ENCODE data around the gene SKAP2.

The SKAP2 gene

DNA sequence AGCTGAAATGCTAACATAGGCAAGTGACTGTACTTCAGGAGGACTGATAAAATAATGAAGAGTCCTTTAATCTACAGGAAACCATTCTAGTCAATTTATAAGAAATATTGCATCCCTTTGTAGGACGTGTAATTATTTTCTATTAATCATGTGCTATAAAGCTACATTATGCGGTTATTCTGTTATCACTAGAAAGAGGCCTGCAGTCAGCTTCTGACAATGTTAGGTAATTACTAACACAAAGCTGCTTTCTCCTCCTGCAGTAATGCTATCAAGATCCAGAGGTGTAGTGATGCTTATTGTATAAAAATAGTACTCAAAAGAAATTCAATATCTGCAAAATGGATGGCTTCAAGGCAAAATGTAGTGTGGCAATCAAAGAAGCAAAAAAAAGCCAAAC, 191.1 kb downstream of the SKAP2 start:
- no peaks in the 10 kb centered on the region for H3K9me3 Mint-ChIP-seq
- no peak for ATAC-seq (replicated peaks)
- H3K27me3 Mint-ChIP-seq, result no peaks in the 10 kb centered on the region
- no peak for DNase-seq
- no peak overlapping the region for H3K4me3 Mint-ChIP-seq
- no peak overlapping the region for H3K27ac Mint-ChIP-seq
- H3K4me1 Mint-ChIP-seq (ENCODE audit: low read depth in 2 of 2), result no peaks in the 10 kb centered on the region
- no peaks in the 10 kb centered on the region for H3K36me3 Mint-ChIP-seq (ENCODE audit: insufficient read depth)

- no peaks in the 10 kb centered on the region for H3K36me3 Mint-ChIP-seq (ENCODE audit: insufficient read depth)
- no peaks in the 10 kb centered on the region for H3K4me1 Mint-ChIP-seq (ENCODE audit: low read depth in 2 of 2)
- H3K27me3 Mint-ChIP-seq, result no peaks in the 10 kb centered on the region
- no peak for DNase-seq
- no peaks in the 10 kb centered on the region for H3K9me3 Mint-ChIP-seq
- no peak for ATAC-seq (replicated peaks)
- no peak overlapping the region for H3K4me3 Mint-ChIP-seq
- H3K27ac Mint-ChIP-seq, result no peak overlapping the region
Measured at GRCh38 chr7:26670841-26671240, 193.5 kb downstream of the SKAP2 start.

GRCh38 chr7:26670290-26670689, 194.1 kb downstream of the SKAP2 start:
- H3K4me3 Mint-ChIP-seq, result no peak overlapping the region
- H3K27me3 Mint-ChIP-seq, result no peaks in the 10 kb centered on the region
- H3K27ac Mint-ChIP-seq, result no peak overlapping the region
- peaks cover 1% of the 10 kb centered on the region in 2 donors for H3K4me1 Mint-ChIP-seq (ENCODE audit: low read depth in 2 of 2)
- H3K36me3 Mint-ChIP-seq (ENCODE audit: insufficient read depth), result no peaks in the 10 kb centered on the region
- DNase-seq, result no peak
- no peaks in the 10 kb centered on the region for H3K9me3 Mint-ChIP-seq
- no peak for ATAC-seq (replicated peaks)

DNA sequence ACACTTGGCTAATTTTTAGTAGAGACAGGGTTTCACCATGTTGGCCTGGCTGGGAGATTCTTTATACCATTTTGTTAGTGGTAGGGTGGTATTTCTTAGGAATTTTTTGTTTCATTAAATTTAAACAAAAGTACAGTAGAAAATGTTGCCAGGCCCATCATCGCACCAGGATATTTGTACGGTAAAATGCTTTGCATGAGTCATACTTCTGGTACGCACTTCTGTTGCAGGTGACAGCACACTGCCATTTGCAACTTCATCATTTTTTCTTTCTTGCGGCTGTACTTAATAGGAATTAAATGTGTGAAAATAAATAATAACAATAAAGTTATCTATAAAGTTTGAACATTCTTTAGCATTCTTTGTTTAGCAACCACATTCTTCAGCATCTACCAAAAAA, 195.6 kb downstream of the SKAP2 start:
- Mint-ChIP-seq H3K4me1 (ENCODE audit: low read depth in 2 of 2) (peaks cover 6 to 7% of the 10 kb centered on the region in 2 donors), H3K27me3 (no peaks in the 10 kb centered on the region), H3K36me3 (ENCODE audit: insufficient read depth) (no peaks in the 10 kb centered on the region), H3K9me3 (no peaks in the 10 kb centered on the region), H3K27ac (no peak overlapping the region), H3K4me3 (no peak overlapping the region)
- no peak for DNase-seq
- no peak for ATAC-seq (replicated peaks)

- Mint-ChIP-seq H3K4me1 (ENCODE audit: low read depth in 2 of 2) (peaks cover 6 to 7% of the 10 kb centered on the region in 2 donors), H3K27me3 (no peaks in the 10 kb centered on the region), H3K36me3 (ENCODE audit: insufficient read depth) (no peaks in the 10 kb centered on the region), H3K9me3 (no peaks in the 10 kb centered on the region), H3K27ac (no peak overlapping the region), H3K4me3 (no peak overlapping the region)
- DNase-seq (peak; percentile 28 to 33 (median 31)), ATAC-seq (replicated peaks) (peak; percentile 58)
Measured at GRCh38 chr7:26667514-26668133, 196.8 kb downstream of the SKAP2 start.

GRCh38 chr7:26664735-26665416, 199.5 kb downstream of the SKAP2 start:
- no peaks in the 10 kb centered on the region for H3K9me3 Mint-ChIP-seq
- H3K27ac Mint-ChIP-seq, result peak overlapping the region in 1 of 2 donors; percentile 51
- H3K4me3 Mint-ChIP-seq, result peak overlapping the region; percentile 1 to 34
- ATAC-seq (replicated peaks) (peak; percentile 89), DNase-seq (peak in 1 of 3 experiments; percentile 15)
- H3K4me1 Mint-ChIP-seq (ENCODE audit: low read depth in 2 of 2), result peaks cover 6 to 7% of the 10 kb centered on the region in 2 donors
- H3K36me3 Mint-ChIP-seq (ENCODE audit: insufficient read depth), result no peaks in the 10 kb centered on the region
- no peaks in the 10 kb centered on the region for H3K27me3 Mint-ChIP-seq

GRCh38 chr7:26664274-26664673, 200.1 kb downstream of the SKAP2 start:
- ATAC-seq (replicated peaks) (no peak), DNase-seq (no peak)
- Mint-ChIP-seq H3K9me3 (no peaks in the 10 kb centered on the region), H3K27me3 (no peaks in the 10 kb centered on the region), H3K4me3 (peak overlapping the region in 1 of 2 donors; percentile 1), H3K4me1 (ENCODE audit: low read depth in 2 of 2) (peaks cover 6 to 7% of the 10 kb centered on the region in 2 donors), H3K36me3 (ENCODE audit: insufficient read depth) (no peaks in the 10 kb centered on the region), H3K27ac (no peak overlapping the region)

GRCh38 chr7:26663874-26664273, 200.5 kb downstream of the SKAP2 start:
- no peak overlapping the region for H3K4me3 Mint-ChIP-seq
- no peaks in the 10 kb centered on the region for H3K9me3 Mint-ChIP-seq
- DNase-seq (no peak), ATAC-seq (replicated peaks) (no peak)
- H3K4me1 Mint-ChIP-seq (ENCODE audit: low read depth in 2 of 2), result peaks cover 6 to 7% of the 10 kb centered on the region in 2 donors
- H3K36me3 Mint-ChIP-seq (ENCODE audit: insufficient read depth), result no peaks in the 10 kb centered on the region
- no peaks in the 10 kb centered on the region for H3K27me3 Mint-ChIP-seq
- H3K27ac Mint-ChIP-seq, result no peak overlapping the region

DNA sequence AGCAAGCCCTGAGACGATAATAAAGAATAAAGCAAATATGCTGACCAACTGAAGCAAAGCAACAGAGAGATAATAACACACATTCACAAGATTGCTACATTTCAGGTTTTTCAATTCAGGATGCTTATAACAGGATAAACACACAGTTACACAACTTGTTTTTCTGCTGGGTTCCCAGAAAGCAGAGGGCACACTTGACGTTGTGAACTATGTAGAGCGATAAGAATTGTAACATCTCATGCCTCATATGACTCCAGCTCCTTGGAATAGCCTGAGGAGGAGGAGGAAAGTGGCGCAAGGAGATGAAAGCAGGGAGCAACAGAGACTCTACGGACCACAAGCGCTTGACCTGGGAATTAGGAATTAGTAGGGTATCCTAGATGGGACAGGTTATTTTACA, 201.7 kb downstream of the SKAP2 start:
- no peaks in the 10 kb centered on the region for H3K27me3 Mint-ChIP-seq
- no peak overlapping the region for H3K27ac Mint-ChIP-seq
- H3K9me3 Mint-ChIP-seq, result no peaks in the 10 kb centered on the region
- ATAC-seq (replicated peaks) (no peak), DNase-seq (no peak)
- no peaks in the 10 kb centered on the region for H3K36me3 Mint-ChIP-seq (ENCODE audit: insufficient read depth)
- H3K4me1 Mint-ChIP-seq (ENCODE audit: low read depth in 2 of 2), result peaks cover 6 to 7% of the 10 kb centered on the region in 2 donors
- no peak overlapping the region for H3K4me3 Mint-ChIP-seq

DNA sequence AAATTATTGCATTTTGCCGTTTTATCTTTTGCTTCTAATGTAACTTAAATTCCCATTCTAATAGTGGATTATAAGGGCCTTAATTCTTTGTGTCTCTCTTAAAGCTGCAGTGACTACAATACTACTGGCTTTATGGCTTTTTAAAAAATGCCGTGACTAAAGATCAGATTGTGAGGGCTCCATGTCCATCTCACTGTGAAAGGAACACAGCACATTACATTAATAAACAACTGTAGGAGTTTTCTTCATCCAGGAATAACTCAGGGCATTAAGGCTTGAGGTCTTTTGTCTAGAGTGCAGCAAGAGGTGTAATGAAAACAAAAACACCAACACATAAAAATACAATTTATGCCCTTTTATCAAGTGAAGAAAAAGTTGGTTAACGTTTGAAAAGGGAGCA, 205.3 kb downstream of the SKAP2 start:
- no peak overlapping the region for H3K4me3 Mint-ChIP-seq
- DNase-seq (no peak), ATAC-seq (replicated peaks) (no peak)
- H3K9me3 Mint-ChIP-seq, result no peaks in the 10 kb centered on the region
- no peak overlapping the region for H3K27ac Mint-ChIP-seq
- H3K27me3 Mint-ChIP-seq, result no peaks in the 10 kb centered on the region
- no peaks in the 10 kb centered on the region for H3K36me3 Mint-ChIP-seq (ENCODE audit: insufficient read depth)
- no peaks in the 10 kb centered on the region for H3K4me1 Mint-ChIP-seq (ENCODE audit: low read depth in 2 of 2)

- DNase-seq (no peak), ATAC-seq (replicated peaks) (no peak)
- no peak overlapping the region for H3K27ac Mint-ChIP-seq
- peaks cover 0 to 3% of the 10 kb centered on the region in 2 donors for H3K27me3 Mint-ChIP-seq
- no peak overlapping the region for H3K4me3 Mint-ChIP-seq
- H3K4me1 Mint-ChIP-seq (ENCODE audit: low read depth in 2 of 2), result no peaks in the 10 kb centered on the region
- H3K9me3 Mint-ChIP-seq, result no peaks in the 10 kb centered on the region
- H3K36me3 Mint-ChIP-seq (ENCODE audit: insufficient read depth), result no peaks in the 10 kb centered on the region
Measured at GRCh38 chr7:26658389-26659084, 205.9 kb downstream of the SKAP2 start.

DNA sequence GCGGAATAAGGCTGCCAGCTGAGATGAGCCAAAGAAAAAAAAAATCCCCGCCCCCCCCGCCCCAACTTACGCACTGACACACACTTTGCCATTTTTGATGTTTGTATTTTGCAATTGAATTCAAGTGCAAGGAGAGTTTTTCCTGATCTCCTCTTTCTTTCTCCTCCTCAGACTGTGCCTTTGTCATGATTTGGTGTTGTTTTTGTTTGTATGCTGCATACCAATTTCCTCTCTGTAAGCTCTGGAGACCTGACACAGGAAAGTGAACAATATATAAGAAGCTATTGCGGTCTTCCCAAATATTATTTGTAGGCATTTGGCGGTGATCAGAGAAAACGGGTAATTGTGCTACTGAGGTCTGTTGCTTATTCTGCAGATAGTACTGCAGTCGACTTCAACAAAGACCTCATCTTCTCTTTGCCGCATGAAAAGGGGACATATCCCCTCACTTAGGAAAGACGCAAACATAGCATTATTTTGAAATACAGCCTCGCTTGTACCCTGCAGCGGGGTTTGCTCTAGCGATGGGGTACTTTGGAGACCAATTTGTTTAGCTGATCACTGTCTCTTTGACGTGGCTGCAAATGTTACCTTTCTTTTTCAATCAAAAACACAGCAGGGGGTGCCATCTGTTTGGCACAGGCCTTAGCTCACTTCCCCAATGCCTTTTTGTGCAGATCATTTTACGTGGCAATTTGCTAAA, 206.6 kb downstream of the SKAP2 start:
- Mint-ChIP-seq H3K27me3 (peaks cover 0 to 7% of the 10 kb centered on the region in 2 donors), H3K4me1 (ENCODE audit: low read depth in 2 of 2) (no peaks in the 10 kb centered on the region), H3K4me3 (no peak overlapping the region), H3K27ac (no peak overlapping the region), H3K9me3 (no peaks in the 10 kb centered on the region), H3K36me3 (ENCODE audit: insufficient read depth) (no peaks in the 10 kb centered on the region)
- ATAC-seq (replicated peaks), result no peak
- DNase-seq, result no peak

DNA sequence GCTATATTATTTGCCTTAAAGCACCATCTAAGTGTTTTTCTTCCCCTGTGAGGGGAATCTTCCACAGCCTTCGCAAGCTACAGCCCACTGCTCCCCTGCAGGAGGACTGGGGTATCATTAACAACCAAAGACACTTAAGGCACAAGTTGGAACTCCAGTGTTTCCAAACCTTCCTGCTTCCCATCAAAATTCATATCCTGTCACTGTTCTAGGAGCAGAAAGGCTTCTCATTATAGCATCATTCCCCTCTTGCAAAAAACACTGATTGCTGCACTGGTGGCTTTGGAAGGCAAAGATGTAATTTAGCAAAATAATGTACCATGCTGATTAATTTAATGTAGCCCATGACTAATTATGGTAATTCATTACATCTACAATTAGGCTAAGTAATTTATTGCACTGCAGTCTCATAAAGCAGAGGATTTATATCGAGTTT, 207.2 kb downstream of the SKAP2 start:
- Mint-ChIP-seq H3K27me3 (peaks cover 0 to 7% of the 10 kb centered on the region in 2 donors), H3K4me1 (ENCODE audit: low read depth in 2 of 2) (no peaks in the 10 kb centered on the region), H3K9me3 (no peaks in the 10 kb centered on the region), H3K36me3 (ENCODE audit: insufficient read depth) (no peaks in the 10 kb centered on the region), H3K4me3 (no peak overlapping the region), H3K27ac (no peak overlapping the region)
- no peak for ATAC-seq (replicated peaks)
- DNase-seq, result no peak
